Stimulated activated CD8-positive, alpha-beta memory T cell treated with anti-CD3 and anti-CD28 coated beads, Interleukin-12 subunit alpha, Interleukin-12 subunit beta, amount 100 ng/mL, for 1 hour (primary cell): ENCODE data around the gene ACTL6A.
"Not testable (repeated sequence)": the region's sequence is repeated elsewhere in the genome, so short reads cannot be mapped to it uniquely, and the experiment has no call there.

Source experiments
- DNase-seq: peaks from one replicate; pipeline ENCODE4 v3.0.0-alpha.2; 2020; ENCODE audit warnings: low read depth

ACTL6A gene

GRCh38 chr3:179562591-179563270, at the start of gene ACTL6A:
Gene ACTL6A (plus strand): TSS chr3:179562926. CDS start chr3:179563093, 167 bp downstream.
- DNase-seq = peak; percentile 97

- no peak for DNase-seq
These were observed 48.9 kb upstream of the ACTL6A start for GRCh38 chr3:179513862-179514261.

GRCh38 chr3:179516461-179517251, 46.1 kb upstream of the ACTL6A start:
- not testable (repeated sequence) for DNase-seq

GRCh38 chr3:179526482-179526881, 36.2 kb upstream of the ACTL6A start:
- DNase-seq = no peak

- DNase-seq = no peak
These were observed 35.7 kb upstream of the ACTL6A start for GRCh38 chr3:179526989-179527391.

GRCh38 chr3:179528772-179529171, 34.0 kb upstream of the ACTL6A start:
- DNase-seq = no peak

GRCh38 chr3:179531576-179531975, 31.1 kb upstream of the ACTL6A start:
- no peak for DNase-seq

GRCh38 chr3:179533274-179533673, 29.5 kb upstream of the ACTL6A start:
- no peak for DNase-seq

GRCh38 chr3:179536256-179536655, 26.5 kb upstream of the ACTL6A start:
- DNase-seq = no peak

GRCh38 chr3:179541094-179541493, 21.6 kb upstream of the ACTL6A start:
- DNase-seq = no peak

GRCh38 chr3:179541596-179541995, 21.1 kb upstream of the ACTL6A start:
- no peak for DNase-seq

- no peak for DNase-seq
These were observed 20.4 kb upstream of the ACTL6A start for GRCh38 chr3:179542375-179542774.

GRCh38 chr3:179544981-179545645, 17.6 kb upstream of the ACTL6A start:
- no peak for DNase-seq

GRCh38 chr3:179546814-179547241, 15.9 kb upstream of the ACTL6A start:
- no peak for DNase-seq

- no peak for DNase-seq
These were observed 11.2 kb upstream of the ACTL6A start for GRCh38 chr3:179551349-179552105.

- no peak for DNase-seq
These were observed 3.9 kb upstream of the ACTL6A start for GRCh38 chr3:179558742-179559364.

GRCh38 chr3:179560791-179561190, 1.9 kb upstream of the ACTL6A start:
- no peak for DNase-seq

- peak; percentile 39 for DNase-seq
These were observed 601 bp downstream of the ACTL6A start for GRCh38 chr3:179563271-179563783.

- no peak for DNase-seq
These were observed 2.8 kb downstream of the ACTL6A start for GRCh38 chr3:179565496-179565895.

GRCh38 chr3:179580992-179581391, 18.3 kb downstream of the ACTL6A start:
- no peak for DNase-seq

- DNase-seq = no peak
These were observed 26.4 kb downstream of the ACTL6A start for GRCh38 chr3:179589143-179589542.
